Activated T-cell treated with anti-CD3 and anti-CD28 coated beads for 1 hour (primary cell): ENCODE measurements around the gene PPY.
"Not testable (repeated sequence)": the region's sequence is repeated elsewhere in the genome, so short reads cannot be mapped to it uniquely, and the experiment has no call there.

Experiments
- DNase-seq: peaks from one replicate; pipeline ENCODE4 v3.0.0-alpha.2; 2020; ENCODE audit warnings: low read depth

The PPY gene

GRCh38 chr17:43962479-43962878, 20.2 kb upstream of the PPY start:
- no peak for DNase-seq

- no peak for DNase-seq
Measured at GRCh38 chr17:43961954-43962353, 19.7 kb upstream of the PPY start.

- not testable (repeated sequence) for DNase-seq
Measured at GRCh38 chr17:43961292-43961691, 19.0 kb upstream of the PPY start.

GRCh38 chr17:43958748-43959352, 16.6 kb upstream of the PPY start:
- DNase-seq, result no peak

- no peak for DNase-seq
Measured at GRCh38 chr17:43956222-43956621, 13.9 kb upstream of the PPY start.

GRCh38 chr17:43953746-43954145, 11.5 kb upstream of the PPY start, which contains the start of gene PYY:
PYY (minus strand) TSS chr17:43953940; CDS start chr17:43953483, 457 bp downstream.
- DNase-seq, result no peak

- no peak for DNase-seq
Measured at GRCh38 chr17:43952724-43953666, 10.7 kb upstream of the PPY start.

GRCh38 chr17:43952351-43952723, 10.1 kb upstream of the PPY start:
- DNase-seq, result no peak

GRCh38 chr17:43951750-43952149, 9.5 kb upstream of the PPY start:
- DNase-seq, result no peak

GRCh38 chr17:43950554-43950953, 8.3 kb upstream of the PPY start:
- DNase-seq, result no peak

GRCh38 chr17:43949781-43950180, 7.5 kb upstream of the PPY start:
- DNase-seq, result no peak

- no peak for DNase-seq
Measured at GRCh38 chr17:43946781-43947180, 4.5 kb upstream of the PPY start.

GRCh38 chr17:43945074-43945829, 3.0 kb upstream of the PPY start:
- no peak for DNase-seq

- no peak for DNase-seq
Measured at GRCh38 chr17:43940630-43941029, 1.6 kb downstream of the PPY start.

GRCh38 chr17:43939886-43940285, 2.4 kb downstream of the PPY start:
- no peak for DNase-seq

- DNase-seq, result not testable (repeated sequence)
Measured at GRCh38 chr17:43939452-43939851, 2.8 kb downstream of the PPY start.

GRCh38 chr17:43938838-43939182, 3.5 kb downstream of the PPY start:
- DNase-seq, result no peak

GRCh38 chr17:43936434-43936833, 5.8 kb downstream of the PPY start:
- no peak for DNase-seq

- no peak for DNase-seq
Measured at GRCh38 chr17:43935926-43936261, 6.4 kb downstream of the PPY start.

- DNase-seq, result no peak
Measured at GRCh38 chr17:43935204-43935925, 6.9 kb downstream of the PPY start.

- DNase-seq, result no peak
Measured at GRCh38 chr17:43932923-43933322, 9.4 kb downstream of the PPY start.

- DNase-seq, result no peak
Measured at GRCh38 chr17:43932357-43932756, 9.9 kb downstream of the PPY start.
